Stimulated activated CD4-positive, alpha-beta T cell treated with anti-CD3 and anti-CD28 coated beads, Interleukin-2, amount 100 ng/mL, for 24 hours (primary cell): Measurements from ENCODE around the gene NKAIN2.
"Not testable (repeated sequence)": the region's sequence is repeated elsewhere in the genome, so short reads cannot be mapped to it uniquely, and the experiment has no call there.

Experiments
- DNase-seq, 2 donors: peaks; one replicate each; pipeline ENCODE4 v3.0.0-alpha.2; 2020

NKAIN2 gene

GRCh38 chr6:124356811-124357210 is 553.1 kb downstream of the NKAIN2 start:
- no peak for DNase-seq

GRCh38 chr6:124368131-124368530 is 564.5 kb downstream of the NKAIN2 start:
- no peak for DNase-seq

GRCh38 chr6:124371974-124372475 is 568.4 kb downstream of the NKAIN2 start:
- DNase-seq: no peak

GRCh38 chr6:124373386-124373785 is 569.7 kb downstream of the NKAIN2 start:
- no peak for DNase-seq

GRCh38 chr6:124389127-124389526 is 585.5 kb downstream of the NKAIN2 start:
- DNase-seq: no peak

GRCh38 chr6:124393536-124393935 is 589.9 kb downstream of the NKAIN2 start:
- no peak for DNase-seq

GRCh38 chr6:124396361-124396760 is 592.7 kb downstream of the NKAIN2 start:
- no peak for DNase-seq

GRCh38 chr6:124400261-124400999 is 596.8 kb downstream of the NKAIN2 start:
- DNase-seq: no peak

GRCh38 chr6:124410425-124410824 is 606.8 kb downstream of the NKAIN2 start:
- not testable (repeated sequence) for DNase-seq

- DNase-seq: not testable (repeated sequence)
These were observed 609.0 kb downstream of the NKAIN2 start for GRCh38 chr6:124412657-124413056.

- no peak for DNase-seq
These were observed 616.6 kb downstream of the NKAIN2 start for GRCh38 chr6:124420116-124420840.

GRCh38 chr6:124423621-124424020 is 620.0 kb downstream of the NKAIN2 start:
- no peak for DNase-seq

GRCh38 chr6:124430740-124431318 is 627.2 kb downstream of the NKAIN2 start:
- DNase-seq: no peak

GRCh38 chr6:124432620-124433019 is 629.0 kb downstream of the NKAIN2 start:
- no peak for DNase-seq

GRCh38 chr6:124433387-124434160 is 629.9 kb downstream of the NKAIN2 start:
- DNase-seq: no peak

GRCh38 chr6:124434421-124434820 is 630.8 kb downstream of the NKAIN2 start:
- no peak for DNase-seq

GRCh38 chr6:124436803-124437202 is 633.1 kb downstream of the NKAIN2 start:
- no peak for DNase-seq

- no peak for DNase-seq
These were observed 634.9 kb downstream of the NKAIN2 start for GRCh38 chr6:124438546-124439065.

- DNase-seq: no peak
These were observed 637.8 kb downstream of the NKAIN2 start for GRCh38 chr6:124441450-124441849.

GRCh38 chr6:124443541-124443940 is 639.9 kb downstream of the NKAIN2 start:
- DNase-seq: no peak

- DNase-seq: no peak
These were observed 641.9 kb downstream of the NKAIN2 start for GRCh38 chr6:124445581-124445980.

GRCh38 chr6:124446961-124447360 is 643.3 kb downstream of the NKAIN2 start:
- DNase-seq: no peak

- no peak for DNase-seq
These were observed 655.6 kb downstream of the NKAIN2 start for GRCh38 chr6:124459268-124459667.
